SK-N-MC (cell line): Measurements from ENCODE around the gene RABGGTA.

Source experiments
- DNase-seq: peaks from one replicate; pipeline ENCODE4 v3.0.0-alpha.2; 2011; ENCODE audit warnings: low read depth, low spot score
- H3K27ac ChIP-seq: fragments of 200-600 bp; sonication (generic); 2 replicates; pipeline ENCODE4 v1.5.1; 2016; ENCODE audit warnings: mixed run types
- H3K36me3 ChIP-seq: fragments of 200-600 bp; sonication (generic); 2 replicates; pipeline ENCODE4 v1.6.1; 2017; ENCODE audit warnings: antibody characterized with exemption, low read length, mixed read lengths; ENCODE audit not compliant: insufficient read depth
- H3K4me3 ChIP-seq: fragments of 200-600 bp; sonication (generic); 2 replicates; pipeline ENCODE4 v1.5.1; 2016
- H3K9ac ChIP-seq: fragments of 200-600 bp; sonication (generic); 2 replicates; pipeline ENCODE4 v1.8.0; 2017; ENCODE audit warnings: mixed run types, mixed read lengths; ENCODE audit not compliant: insufficient read length
- H3K9me3 ChIP-seq: fragments of 200-600 bp; sonication (generic); 2 replicates; pipeline ENCODE4 v1.6.1; 2017; ENCODE audit warnings: low read depth, mild to moderate bottlenecking, antibody characterized with exemption, low read length, moderate library complexity, mixed read lengths
- EZH2 ChIP-seq: fragments of 200-600 bp; sonication (generic); IDR thresholded peaks from one replicate; pipeline ENCODE4 v1.6.1; 2017; ENCODE audit warnings: antibody characterized with exemption
- FOXP2 ChIP-seq: optimal IDR thresholded peaks from 2 replicates; pipeline ENCODE3; 2011; ENCODE audit warnings: mild to moderate bottlenecking, moderate library complexity; ENCODE audit not compliant: insufficient read depth; ENCODE audit errors: extremely low read length, control extremely low read depth
- POLR2AphosphoS5 ChIP-seq: IDR thresholded peaks from 2 replicates; pipeline ENCODE4 v1.6.1; 2012; ENCODE audit warnings: mild to moderate bottlenecking, low read depth, low read length, borderline replicate concordance

The RABGGTA gene

DNA sequence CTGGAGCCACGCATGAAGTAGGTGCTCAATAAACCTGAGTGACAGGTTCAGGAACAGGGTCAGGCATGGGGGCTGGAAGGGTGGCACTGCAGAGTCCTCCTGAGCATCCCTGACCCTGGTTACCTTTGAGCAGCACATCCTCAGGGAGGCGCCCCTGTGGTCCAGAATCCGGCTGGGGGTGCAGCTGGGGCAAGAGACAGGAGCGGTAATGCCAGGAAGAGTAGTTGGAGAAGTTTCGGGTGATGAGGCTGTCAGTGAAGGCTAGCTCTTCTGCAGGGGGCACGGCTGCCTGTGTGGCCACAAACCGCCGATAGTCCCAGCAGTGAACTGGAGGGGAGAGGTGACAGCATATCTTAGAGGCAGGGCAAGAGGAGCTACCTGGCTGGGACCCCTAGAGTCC lies 2.0 kb downstream of the RABGGTA start:
- H3K27ac ChIP-seq, result no peak overlapping the region
- no peaks in the 10 kb centered on the region for H3K36me3 ChIP-seq
- no peak overlapping the region for H3K9ac ChIP-seq
- DNase-seq, result no peak
- no peaks in the 10 kb centered on the region for H3K9me3 ChIP-seq
- no peak for TF ChIP-seq FOXP2
- TF ChIP-seq EZH2, result no peak
- no peak for TF ChIP-seq POLR2AphosphoS5
- H3K4me3 ChIP-seq, result no peak overlapping the region

GRCh38 chr14:24268225-24268624 lies 3.2 kb downstream of the RABGGTA start:
- Histone ChIP-seq H3K36me3 (no peaks in the 10 kb centered on the region), H3K4me3 (no peak overlapping the region), H3K27ac (no peak overlapping the region), H3K9me3 (no peaks in the 10 kb centered on the region), H3K9ac (no peak overlapping the region)
- TF ChIP-seq EZH2 (no peak), POLR2AphosphoS5 (no peak), FOXP2 (no peak)
- DNase-seq, result no peak

DNA sequence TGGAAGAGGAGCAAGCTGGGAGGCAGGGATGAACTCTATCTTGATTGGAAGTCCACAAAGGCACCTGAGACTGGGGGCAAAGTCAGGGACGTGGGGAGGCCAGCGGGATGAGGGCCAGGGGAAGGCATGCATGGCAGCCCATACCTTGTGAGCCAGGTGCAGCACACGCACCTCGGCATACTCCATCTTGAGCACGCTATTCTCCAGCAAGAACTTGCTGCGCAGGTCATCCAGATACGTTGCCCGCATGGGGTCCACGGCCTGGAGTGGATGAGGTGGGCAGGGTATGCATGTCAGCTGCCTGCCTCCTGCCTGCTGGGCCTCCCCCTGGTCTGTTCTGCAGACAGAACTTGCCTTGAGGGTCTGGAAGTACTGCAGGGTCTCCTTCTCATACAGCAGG lies 3.9 kb downstream of the RABGGTA start:
- Histone ChIP-seq H3K36me3 (no peaks in the 10 kb centered on the region), H3K4me3 (no peak overlapping the region), H3K9ac (no peak overlapping the region), H3K27ac (no peak overlapping the region), H3K9me3 (no peaks in the 10 kb centered on the region)
- no peak for DNase-seq
- no peak for TF ChIP-seq POLR2AphosphoS5
- no peak for TF ChIP-seq FOXP2
- no peak for TF ChIP-seq EZH2

DNA sequence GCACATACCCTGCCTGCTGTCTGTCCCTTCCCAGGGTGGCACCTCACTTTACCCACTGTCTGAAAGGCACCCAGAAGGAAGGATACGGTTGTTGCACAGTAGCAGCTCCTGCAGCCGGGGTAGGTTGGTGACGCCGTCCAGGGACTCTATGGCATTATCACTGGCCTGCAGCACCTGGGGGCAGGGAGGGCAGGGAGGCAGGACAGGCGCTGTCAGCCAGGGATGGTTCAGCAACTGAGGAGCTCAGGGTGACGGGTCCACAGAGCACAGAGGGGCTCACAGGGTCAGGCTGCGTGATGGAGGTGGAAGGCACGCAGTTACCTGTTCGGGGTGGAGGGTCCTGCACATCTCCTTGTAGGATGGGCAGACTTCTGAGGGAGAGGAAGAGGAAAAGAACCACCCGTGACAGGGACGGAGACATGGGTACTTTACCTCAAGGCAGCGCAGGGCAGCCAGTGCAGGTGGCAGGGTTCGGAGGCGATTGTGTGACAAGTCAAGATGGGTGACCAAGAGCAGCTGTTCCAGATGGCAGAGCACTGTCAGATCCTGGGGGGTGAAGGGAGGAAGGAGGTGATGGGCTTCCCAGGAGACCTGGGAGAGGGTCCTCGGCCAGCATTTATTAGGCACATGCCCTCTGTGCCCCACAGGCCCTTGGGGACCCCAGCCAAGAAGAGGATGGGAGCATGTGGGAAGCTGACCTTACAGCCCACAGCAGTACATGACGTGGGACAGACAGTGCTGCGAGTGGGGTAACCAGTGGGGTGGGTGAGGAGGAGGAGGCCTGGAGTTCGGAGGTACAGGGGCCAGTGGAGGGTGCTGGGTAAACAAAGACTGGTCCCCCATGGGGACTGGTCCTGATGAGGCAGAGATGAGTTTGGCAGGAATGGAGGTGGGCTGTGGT lies 4.8 kb downstream of the RABGGTA start:
- no peak for TF ChIP-seq POLR2AphosphoS5
- no peak for TF ChIP-seq FOXP2
- TF ChIP-seq EZH2, result no peak
- no peak for DNase-seq
- H3K36me3 ChIP-seq, result no peaks in the 10 kb centered on the region

DNA sequence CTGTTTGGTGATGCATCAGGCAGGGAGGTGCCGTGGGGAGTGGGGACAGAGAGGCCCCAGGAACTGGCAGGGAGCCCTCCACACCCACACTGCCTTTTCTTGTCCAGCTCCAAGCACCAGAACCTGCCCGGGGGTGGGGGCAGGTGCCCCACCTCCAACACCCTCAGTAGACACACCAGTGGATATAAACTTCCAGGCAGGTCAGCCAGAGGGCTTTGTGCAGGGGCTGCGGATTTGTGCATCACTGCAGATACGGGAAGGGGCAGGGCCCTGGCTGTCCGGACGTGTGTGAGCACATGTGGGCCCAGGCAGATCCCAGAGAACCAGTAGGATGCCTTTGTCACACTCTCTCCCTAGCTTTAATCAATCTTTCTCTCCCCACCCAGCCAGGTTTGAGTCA lies 7.1 kb downstream of the RABGGTA start:
- TF ChIP-seq POLR2AphosphoS5 (no peak), FOXP2 (no peak), EZH2 (no peak)
- no peaks in the 10 kb centered on the region for H3K36me3 ChIP-seq
- H3K9ac ChIP-seq, result no peak overlapping the region
- H3K4me3 ChIP-seq, result no peak overlapping the region
- DNase-seq, result no peak
- H3K27ac ChIP-seq, result no peak overlapping the region
- H3K9me3 ChIP-seq, result no peaks in the 10 kb centered on the region

More for the DNA sequence above, 4.8 kb downstream of the RABGGTA start:
- no peak overlapping the region for H3K27ac ChIP-seq
- H3K4me3 ChIP-seq, result no peak overlapping the region
- H3K9me3 ChIP-seq, result no peaks in the 10 kb centered on the region
- no peak overlapping the region for H3K9ac ChIP-seq

- Histone ChIP-seq H3K36me3 (no peaks in the 10 kb centered on the region), H3K9ac (no peak overlapping the region), H3K4me3 (no peak overlapping the region), H3K9me3 (no peaks in the 10 kb centered on the region), H3K27ac (no peak overlapping the region)
- TF ChIP-seq EZH2 (no peak), FOXP2 (no peak), POLR2AphosphoS5 (no peak)
- no peak for DNase-seq
These were observed 7.5 kb downstream of the RABGGTA start for GRCh38 chr14:24263848-24264247.

- Histone ChIP-seq H3K36me3 (no peaks in the 10 kb centered on the region), H3K9ac (no peak within 1 kb of the TSS), H3K27ac (no peak within 1 kb of the TSS), H3K4me3 (no peak within 1 kb of the TSS), H3K9me3 (no peaks in the 10 kb centered on the region)
- TF ChIP-seq POLR2AphosphoS5 (no peak), EZH2 (no peak), FOXP2 (no peak)
- no peak for DNase-seq
These were observed 8.3 kb downstream of the RABGGTA start, which contains the start of gene TGM1 for GRCh38 chr14:24262821-24263733. Gene TGM1 (minus strand): TSS chr14:24263177. CDS start chr14:24262352, 825 bp downstream.

DNA sequence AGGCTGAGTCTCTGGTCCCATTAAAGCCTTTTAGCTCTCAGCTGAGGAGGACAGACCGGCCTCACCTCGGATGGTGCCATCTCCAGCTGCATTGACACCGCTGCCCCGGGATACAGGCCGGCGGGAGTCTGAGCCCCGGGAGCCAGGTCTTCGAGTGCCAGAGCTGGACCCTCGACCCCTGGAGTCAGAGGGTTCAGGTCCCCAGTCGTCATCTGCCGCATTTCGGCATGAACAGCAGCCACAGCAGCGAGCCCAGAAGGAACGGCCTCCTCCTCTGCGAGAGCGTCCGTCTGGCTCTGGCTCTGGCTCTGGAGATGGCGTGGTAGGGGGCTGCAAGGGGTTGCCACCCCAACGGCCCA lies 9.4 kb downstream of the RABGGTA start:
- H3K9ac ChIP-seq, result no peak overlapping the region
- no peak overlapping the region for H3K27ac ChIP-seq
- no peak for DNase-seq
- TF ChIP-seq FOXP2, result no peak
- no peak for TF ChIP-seq EZH2
- no peak for TF ChIP-seq POLR2AphosphoS5
- no peak overlapping the region for H3K4me3 ChIP-seq
- no peaks in the 10 kb centered on the region for H3K9me3 ChIP-seq
- H3K36me3 ChIP-seq, result no peaks in the 10 kb centered on the region

- TF ChIP-seq POLR2AphosphoS5 (no peak), FOXP2 (no peak), EZH2 (no peak)
- no peak overlapping the region for H3K9ac ChIP-seq
These were observed 10.0 kb downstream of the RABGGTA start for GRCh38 chr14:24261256-24261968.

More at GRCh38 chr14:24261256-24261968, 10.0 kb downstream of the RABGGTA start:
- Histone ChIP-seq H3K36me3 (no peaks in the 10 kb centered on the region), H3K27ac (no peak overlapping the region), H3K4me3 (no peak overlapping the region), H3K9me3 (no peaks in the 10 kb centered on the region)
- no peak for DNase-seq
